GM04504 (cell line): Measurements from ENCODE around the gene GDI2.

Source experiments
- DNase-seq: peaks from one replicate; pipeline ENCODE4 v3.0.0-alpha.2; 2012; ENCODE audit warnings: low read depth

GDI2 gene

DNA sequence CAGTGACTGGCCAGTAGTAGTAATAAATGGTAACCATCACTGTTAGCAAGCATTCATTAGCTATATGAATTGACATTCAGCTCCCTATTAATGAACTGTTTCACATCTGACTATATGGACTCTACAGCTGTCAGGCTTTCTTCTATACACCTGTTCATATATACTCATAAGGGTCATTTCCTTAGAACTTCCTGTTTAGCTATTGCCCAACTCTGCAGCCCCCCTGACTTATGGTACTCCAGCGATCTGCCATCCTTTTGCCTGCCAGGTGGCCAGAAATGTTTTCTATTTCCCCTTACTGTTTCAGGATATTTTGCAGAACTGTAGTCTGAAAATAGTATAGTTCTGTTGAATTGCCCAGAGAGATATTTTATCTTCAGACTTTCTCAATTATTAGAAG lies 72.0 kb downstream of the GDI2 start:
- DNase-seq: no peak

DNA sequence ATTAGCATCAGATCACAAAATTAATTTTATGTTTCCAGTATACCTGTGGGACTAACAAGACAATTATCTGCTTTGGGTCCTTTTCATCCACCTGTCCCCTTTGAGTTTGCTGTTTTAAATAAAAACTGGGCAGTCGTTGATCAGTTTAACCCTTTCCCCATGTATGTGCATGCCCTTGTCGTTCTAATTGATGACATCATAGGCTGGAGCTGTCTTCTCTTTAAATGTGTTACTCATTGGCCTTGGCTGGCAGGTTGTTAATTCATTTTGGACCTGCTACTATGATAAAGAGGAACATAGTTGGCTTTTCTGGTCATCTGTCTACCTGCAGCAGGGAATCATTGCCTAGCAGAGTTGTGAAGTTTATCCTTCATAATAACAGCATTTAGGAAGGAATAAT lies 74.8 kb downstream of the GDI2 start:
- DNase-seq: no peak

DNA sequence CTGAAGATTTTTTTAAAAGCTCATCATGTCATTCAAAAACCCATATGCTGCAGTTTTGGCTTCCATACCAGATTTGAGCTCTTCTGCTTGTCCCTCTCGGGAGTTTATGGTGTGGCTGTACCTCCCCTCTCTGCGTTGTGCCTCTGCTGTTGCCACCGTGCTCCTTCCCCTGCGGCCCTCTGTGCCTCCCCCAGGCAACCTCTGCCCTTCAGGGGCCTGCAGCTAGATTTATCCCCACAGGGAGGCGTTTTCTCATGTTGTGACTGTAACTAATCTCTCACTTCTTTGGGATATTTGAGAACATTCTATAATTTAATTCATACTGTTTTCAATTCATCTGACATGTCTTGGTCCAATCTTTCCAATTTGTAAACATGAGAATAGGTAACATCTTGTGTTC lies 75.9 kb downstream of the GDI2 start:
- DNase-seq: no peak

DNA sequence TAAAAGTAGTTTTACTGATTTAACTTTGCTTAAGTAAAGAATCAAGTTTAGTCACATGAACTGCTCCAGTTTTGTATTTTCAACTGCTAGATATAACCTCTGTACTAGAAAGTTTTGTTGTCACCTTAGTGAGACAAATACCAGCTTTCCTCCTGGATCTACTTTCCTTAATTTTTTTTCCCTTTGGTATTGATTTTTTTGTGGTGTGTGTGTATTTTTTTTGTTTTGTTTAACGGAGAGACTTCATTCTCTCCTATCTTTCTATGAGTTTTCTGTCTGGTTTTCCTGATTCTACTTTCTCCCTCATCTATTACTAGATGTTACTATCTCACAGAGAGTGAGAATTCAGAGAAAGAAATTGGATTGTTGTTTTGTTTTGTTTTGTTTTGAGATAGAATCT lies 76.6 kb downstream of the GDI2 start:
- no peak for DNase-seq

DNA sequence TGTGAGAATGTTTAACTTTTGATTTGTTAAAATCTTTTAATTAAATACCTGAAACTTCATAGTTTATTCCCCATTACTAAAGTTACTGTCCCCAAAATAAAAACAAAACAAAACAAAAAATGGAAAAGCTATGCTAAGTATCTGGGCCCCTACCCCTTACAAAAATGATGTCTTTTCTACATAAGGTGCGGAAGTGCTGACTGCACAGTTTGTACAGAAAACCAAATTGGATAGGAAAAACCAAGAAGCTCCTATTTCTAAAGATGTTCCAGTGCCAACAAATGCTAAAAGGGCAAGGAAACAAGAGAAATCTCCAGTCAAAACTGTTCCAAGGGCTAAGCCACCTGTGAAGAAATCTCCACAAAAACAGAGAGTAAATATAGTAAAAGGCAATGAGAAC lies 78.1 kb downstream of the GDI2 start:
- no peak for DNase-seq

DNA sequence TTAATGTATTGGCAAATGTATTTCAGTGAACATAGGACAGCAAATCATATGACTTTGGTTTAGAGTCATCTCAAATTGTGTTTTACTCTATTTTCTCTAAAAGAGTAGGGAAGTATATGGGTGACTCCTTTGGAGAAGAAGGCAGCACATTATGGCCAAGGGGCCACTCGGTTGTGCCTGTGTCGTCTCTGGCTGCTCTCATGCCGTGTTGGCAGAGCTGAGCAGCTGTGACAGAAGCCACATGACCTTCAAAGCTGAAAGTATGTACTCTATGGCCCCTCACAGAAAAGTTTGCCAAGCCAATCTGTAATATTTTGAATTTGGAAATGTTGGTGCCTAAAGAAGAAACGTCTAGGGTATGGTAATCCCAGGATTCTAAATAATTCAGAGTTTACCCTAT lies 81.1 kb downstream of the GDI2 start:
- DNase-seq: no peak

DNA sequence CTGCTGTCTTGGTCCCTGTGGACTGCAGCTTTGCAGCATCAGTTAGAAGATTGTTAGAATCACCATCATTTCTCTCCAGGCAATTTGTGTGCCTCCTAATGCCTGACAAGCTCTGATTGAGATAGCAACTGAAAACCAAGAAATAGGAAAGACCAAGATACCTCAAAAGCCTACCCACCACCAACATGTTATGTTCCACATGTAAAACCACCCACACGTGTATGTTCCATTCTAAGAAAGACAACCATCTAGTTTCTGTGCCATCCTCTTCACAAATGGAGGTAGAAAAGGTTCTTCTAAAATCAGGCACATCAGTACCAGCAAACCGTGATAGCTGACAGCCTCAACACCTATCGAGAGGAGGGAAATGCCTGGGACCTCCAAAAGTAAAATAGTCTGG lies 81.7 kb downstream of the GDI2 start:
- no peak for DNase-seq

DNA sequence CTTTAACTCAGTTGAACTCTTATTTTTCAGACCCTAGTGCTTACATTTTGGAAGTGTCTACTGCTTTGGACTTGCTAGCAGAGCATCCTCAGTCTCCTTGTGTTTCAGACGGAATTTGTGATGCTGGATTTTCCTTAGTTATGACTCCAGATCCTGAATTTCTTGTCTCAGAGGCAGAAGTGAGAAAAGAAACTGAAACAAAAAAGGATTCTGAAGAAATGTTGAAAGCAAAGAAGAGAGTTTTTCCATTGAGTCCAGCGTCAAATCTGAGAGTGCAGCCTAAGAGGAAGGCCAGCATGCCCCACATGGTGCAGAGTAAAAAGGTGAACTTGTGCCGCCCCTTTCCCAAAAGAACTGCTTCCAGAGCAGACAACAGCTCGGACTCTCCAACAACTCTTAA lies 82.5 kb downstream of the GDI2 start:
- DNase-seq: no peak

DNA sequence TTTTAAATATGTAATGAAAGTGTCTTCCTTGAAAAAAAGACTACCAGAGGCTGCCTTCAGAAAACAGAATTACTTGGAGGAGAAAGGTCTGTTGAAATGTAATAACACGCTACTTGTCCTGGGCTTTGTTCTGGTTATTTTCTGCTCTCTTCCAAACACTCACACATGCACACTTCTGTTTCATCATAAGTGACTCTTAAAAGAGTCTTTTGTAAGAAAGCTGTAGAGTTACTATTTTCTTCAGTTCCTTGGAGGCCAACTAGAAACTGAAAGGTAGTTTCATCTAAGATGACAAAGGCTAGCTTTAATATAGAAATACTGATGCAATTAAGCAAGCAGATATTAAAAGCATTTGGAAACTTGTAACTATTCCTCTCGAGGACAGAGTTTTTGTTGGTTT lies 89.5 kb downstream of the GDI2 start:
- no peak for DNase-seq

DNA sequence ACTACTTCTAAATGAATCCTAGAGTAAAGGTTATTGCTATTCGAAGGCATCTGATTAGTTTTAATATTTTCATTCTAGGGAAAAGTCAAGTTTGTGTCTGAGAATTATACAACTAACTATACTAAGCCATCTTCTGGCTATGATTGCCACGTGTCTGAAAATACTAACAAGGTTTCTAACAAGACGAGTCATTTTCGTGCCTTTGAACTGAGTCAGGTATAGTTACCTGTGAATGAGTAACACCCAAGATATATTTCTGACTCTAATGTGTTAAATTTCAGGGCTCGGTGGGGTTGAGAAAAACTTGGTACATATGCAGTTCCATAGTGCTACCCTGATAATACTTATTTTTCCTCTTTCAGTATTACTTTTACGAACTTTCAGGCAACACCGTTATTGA lies 93.1 kb downstream of the GDI2 start:
- no peak for DNase-seq

DNA sequence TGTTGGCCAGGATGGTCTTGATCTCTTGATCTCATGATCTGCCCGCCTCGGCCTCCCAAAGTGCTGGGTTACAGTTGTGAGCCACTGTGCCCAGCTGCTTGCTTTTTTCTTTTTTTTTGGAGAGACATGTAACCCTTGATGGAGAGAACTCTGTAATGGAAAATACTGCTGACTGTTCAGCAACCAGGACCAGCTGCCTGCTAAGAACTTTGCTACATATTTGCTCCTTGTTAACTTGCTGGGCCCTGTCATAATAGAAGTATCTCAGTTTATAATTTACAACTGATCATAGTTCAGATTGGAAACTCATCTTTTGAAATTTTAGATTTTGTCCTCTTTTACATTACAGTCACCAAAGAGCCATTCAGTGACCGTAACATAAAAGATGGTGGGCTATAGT lies 93.7 kb downstream of the GDI2 start:
- no peak for DNase-seq
